ENCODE results near the gene CSNK1G2. TPM values are rescaled to one million over a fixed set of nuclear protein-coding genes. Genes with fewer than 3 reads are reported as not detected.

Gene CSNK1G2
- total and polyA plus RNA-seq, 11 donors: 18.2 to 42.7 (median 24.6) TPM

DNA sequence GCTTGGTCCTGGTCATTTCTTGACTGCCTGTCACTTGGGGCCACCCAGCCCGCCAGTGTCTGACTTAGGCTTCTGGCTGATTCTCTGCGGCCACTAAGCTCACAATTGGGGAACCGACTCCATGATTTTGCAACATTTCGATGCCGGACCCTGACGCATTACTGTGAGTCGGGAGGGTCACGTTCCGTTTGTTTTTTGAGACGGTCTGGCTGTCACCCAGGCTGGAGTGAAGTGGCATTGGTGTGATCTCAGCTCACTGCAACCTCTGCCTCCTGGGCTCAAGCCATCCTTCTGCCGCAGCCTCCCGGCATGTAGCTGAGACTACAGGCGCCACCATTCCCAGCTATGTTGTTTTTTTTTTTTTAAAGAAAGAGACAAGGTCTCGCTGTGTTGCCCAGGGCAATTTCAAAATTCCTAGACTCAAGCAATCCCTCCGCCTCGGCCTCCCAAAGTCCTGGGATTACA, 39.0 kb upstream of the CSNK1G2 start:
- TF ChIP-seq, protein P1, sequence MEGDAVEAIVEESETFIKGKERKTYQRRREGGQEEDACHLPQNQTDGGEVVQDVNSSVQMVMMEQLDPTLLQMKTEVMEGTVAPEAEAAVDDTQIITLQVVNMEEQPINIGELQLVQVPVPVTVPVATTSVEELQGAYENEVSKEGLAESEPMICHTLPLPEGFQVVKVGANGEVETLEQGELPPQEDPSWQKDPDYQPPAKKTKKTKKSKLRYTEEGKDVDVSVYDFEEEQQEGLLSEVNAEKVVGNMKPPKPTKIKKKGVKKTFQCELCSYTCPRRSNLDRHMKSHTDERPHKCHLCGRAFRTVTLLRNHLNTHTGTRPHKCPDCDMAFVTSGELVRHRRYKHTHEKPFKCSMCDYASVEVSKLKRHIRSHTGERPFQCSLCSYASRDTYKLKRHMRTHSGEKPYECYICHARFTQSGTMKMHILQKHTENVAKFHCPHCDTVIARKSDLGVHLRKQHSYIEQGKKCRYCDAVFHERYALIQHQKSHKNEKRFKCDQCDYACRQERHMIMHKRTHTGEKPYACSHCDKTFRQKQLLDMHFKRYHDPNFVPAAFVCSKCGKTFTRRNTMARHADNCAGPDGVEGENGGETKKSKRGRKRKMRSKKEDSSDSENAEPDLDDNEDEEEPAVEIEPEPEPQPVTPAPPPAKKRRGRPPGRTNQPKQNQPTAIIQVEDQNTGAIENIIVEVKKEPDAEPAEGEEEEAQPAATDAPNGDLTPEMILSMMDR (IDR thresholded peaks at IDR 0.05): no peak
- no peak for TF ChIP-seq POLR2A (IDR thresholded peaks at IDR 0.05)
- intact Hi-C loops (cut with DNase I): no loop called here
- H3K9me3 ChIP-seq: no peaks in the 10 kb centered on the region
- H3K4me1 ChIP-seq: peaks cover 0 to 50% (median 18%) of the 10 kb centered on the region in 12 donors
- peak overlapping the region in 5 of 12 donors; percentile 26 to 95 (median 53) for H3K27ac ChIP-seq
- ATAC-seq: no peak
- H3K36me3 ChIP-seq: no peaks in the 10 kb centered on the region
- peak in 3 of 5 donors; percentile 41 to 66 (median 46) for DNase-seq
- no peaks in the 10 kb centered on the region for H3K27me3 ChIP-seq
- H3K4me3 ChIP-seq: no peak overlapping the region
- WGBS, 4 donors: 82 to 91% (median 86%) methylated on average over 16 of the region's 16 CpGs

DNA sequence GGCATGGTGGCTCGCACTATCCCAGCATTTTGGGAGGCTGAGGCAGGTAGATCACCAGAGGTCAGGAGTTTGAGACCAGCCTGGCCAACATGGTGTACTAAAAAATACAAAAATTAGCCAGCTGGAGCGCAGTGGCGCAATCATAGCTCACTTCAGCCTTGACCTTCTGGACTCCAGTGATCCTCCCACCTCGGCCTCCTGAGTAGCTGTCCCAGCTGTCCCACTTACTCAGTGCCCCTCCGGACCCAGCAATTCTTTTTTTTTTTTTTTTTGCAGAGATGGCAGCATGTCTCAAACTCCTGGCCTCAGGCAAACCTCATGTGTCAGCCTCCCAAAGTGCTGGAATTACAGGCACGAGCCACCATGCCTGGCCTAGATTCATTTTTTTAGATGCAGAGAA, 38.0 kb upstream of the CSNK1G2 start:
- H3K9me3 ChIP-seq: no peaks in the 10 kb centered on the region
- H3K27ac ChIP-seq: peak overlapping the region in 3 of 12 donors; percentile 13 to 95 (median 41)
- TF ChIP-seq, protein P1 (IDR thresholded peaks at IDR 0.05): no peak
- no peak for TF ChIP-seq POLR2A (IDR thresholded peaks at IDR 0.05)
- DNase-seq (no peak), ATAC-seq (no peak)
- 71 to 83% (median 77%) methylated on average over 6 of the region's 6 CpGs for WGBS, 4 donors
- intact Hi-C loops (cut with DNase I): no loop called here
- H3K36me3 ChIP-seq: peaks cover 0 to 5% (median 0%) of the 10 kb centered on the region in 9 donors
- H3K4me1 ChIP-seq: peaks cover 0 to 47% (median 11%) of the 10 kb centered on the region in 12 donors
- no peaks in the 10 kb centered on the region for H3K27me3 ChIP-seq
- H3K4me3 ChIP-seq: no peak overlapping the region

GRCh38 chr19:1904860-1905109, 36.2 kb upstream of the CSNK1G2 start:
- peak overlapping the region in 11 of 12 donors; percentile 26 to 95 (median 70) for H3K27ac ChIP-seq
- no peak for ATAC-seq
- H3K4me1 ChIP-seq: peaks cover 0 to 61% (median 10%) of the 10 kb centered on the region in 12 donors
- WGBS, 4 donors: 41 to 52% (median 48%) methylated on average over 8 of the region's 8 CpGs
- intact Hi-C loops (cut with DNase I): no loop called here
- no peak for DNase-seq
- peak overlapping the region in 9 of 12 donors; percentile 60 to 90 (median 75) for H3K4me3 ChIP-seq
- H3K9me3 ChIP-seq: no peaks in the 10 kb centered on the region
- H3K36me3 ChIP-seq: peaks cover 0 to 10% (median 0%) of the 10 kb centered on the region in 9 donors
- H3K27me3 ChIP-seq: no peaks in the 10 kb centered on the region
- TF ChIP-seq, protein P1 (IDR thresholded peaks at IDR 0.05): no peak
- no peak for TF ChIP-seq POLR2A (IDR thresholded peaks at IDR 0.05)

DNA sequence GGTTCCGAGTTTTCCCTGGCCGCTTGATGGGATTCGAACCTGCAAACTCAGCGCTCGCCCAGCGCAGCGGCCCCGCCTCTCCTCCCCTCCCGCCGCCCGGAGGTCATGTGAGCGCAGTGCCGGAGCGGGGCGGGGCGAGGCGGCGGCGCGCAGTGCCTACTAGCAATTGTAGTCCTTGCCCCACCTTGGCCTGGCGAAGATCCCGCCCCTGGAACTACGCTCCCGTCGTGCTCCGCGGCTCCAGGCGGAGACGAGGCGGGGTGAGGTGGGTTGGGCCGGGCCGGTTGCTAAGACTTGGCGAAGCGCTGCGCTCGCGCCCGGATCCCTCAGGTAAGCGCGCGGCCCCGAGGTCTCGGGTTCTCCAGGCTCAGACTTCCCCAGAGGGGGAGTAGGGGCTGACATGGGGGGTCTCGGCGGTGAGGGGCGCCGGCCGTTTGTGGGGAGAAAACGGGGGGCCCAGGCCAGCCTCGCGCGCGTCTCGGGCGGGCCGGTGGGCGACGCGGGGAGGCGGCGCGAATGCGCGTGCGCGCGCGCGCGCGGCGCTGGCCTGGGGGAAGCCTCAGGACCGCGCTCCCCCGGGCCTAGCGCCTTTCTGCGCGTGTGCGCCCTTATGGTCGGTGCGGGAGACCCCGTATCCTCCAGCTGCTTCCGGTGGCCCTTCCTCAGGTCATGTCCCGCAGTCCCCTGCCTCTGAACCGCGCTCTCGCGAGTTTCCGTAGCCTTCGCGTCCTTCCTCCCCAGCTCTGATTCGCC, 35.7 kb upstream of the CSNK1G2 start, which contains the start of the genes ADAT3 and SCAMP4:
ADAT3 (plus strand) TSS at position 290 of the 753 bp plus-strand sequence. CDS start 6,649 bp downstream, outside the sequence.
SCAMP4 (plus strand) TSS at position 290 of the 753 bp plus-strand sequence. CDS start 9,621 bp downstream, outside the sequence.
- no peaks in the 10 kb centered on the region for H3K9me3 ChIP-seq
- DNase-seq: peak; percentile 99 to 100 (median 100)
- H3K36me3 ChIP-seq: peaks cover 0 to 10% (median 0%) of the 10 kb centered on the region in 9 donors
- peaks cover 0 to 66% (median 10%) of the 10 kb centered on the region in 12 donors for H3K4me1 ChIP-seq
- WGBS, 4 donors: 1 to 3% (median 1%) methylated on average over 24 to 92 of the region's 92 CpGs
- peak within 1 kb of the TSS; percentile 41 to 95 (median 84) for H3K27ac ChIP-seq
- no peaks in the 10 kb centered on the region for H3K27me3 ChIP-seq
- ATAC-seq: peak; percentile 96 to 99 (median 98)
- peak in 1 of 2 donors; percentile 83 for TF ChIP-seq POLR2A (IDR thresholded peaks at IDR 0.05)
- TF ChIP-seq, protein P1 (IDR thresholded peaks at IDR 0.05): no peak
- H3K4me3 ChIP-seq: peak within 1 kb of the TSS; percentile 46 to 90 (median 72)
- intact Hi-C loops (cut with DNase I): no loop called here
